ENCODE results near the gene TFF1.

The TFF1 gene

DNA sequence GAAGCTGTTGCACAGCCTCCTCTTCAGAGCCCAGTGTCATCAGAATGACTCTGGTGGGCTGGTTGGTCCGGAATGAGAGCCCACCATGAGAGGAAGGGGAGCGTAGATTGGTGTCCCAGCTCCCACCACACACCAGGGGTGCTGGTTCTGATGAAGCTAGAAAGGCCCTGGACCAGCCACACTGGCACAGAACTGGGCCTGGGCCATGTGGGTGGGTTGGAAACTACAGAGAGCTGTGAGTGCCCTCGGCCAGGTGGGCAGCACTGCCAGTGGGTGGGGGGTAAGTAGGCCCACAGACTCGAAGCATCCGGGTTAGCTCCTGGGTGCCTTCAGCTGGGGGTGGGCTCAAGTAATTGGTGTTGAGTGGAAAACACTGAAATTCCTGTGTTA is 11.6 kb upstream of the TFF1 start:
- no peak for DNase-seq (ENCODE audit: low spot score)
- no peak overlapping the region for H2BK120ac ChIP-seq (ENCODE audit: low read depth, low read length)
- peak overlapping the region; percentile 24 for H4K8ac ChIP-seq (ENCODE audit: low read depth, low read length)
- H3K36me3 ChIP-seq (replicated peaks in 1 of 2; ENCODE audit: control insufficient read depth in 2 of 2, insufficient read depth in 2 of 2, low read length in 2 of 2) = no peaks in the 10 kb centered on the region
- no peak overlapping the region for H2BK15ac ChIP-seq (ENCODE audit: low read length)
- H3K27ac ChIP-seq (replicated peaks; ENCODE audit: low read length) = no peak overlapping the region
- no peak overlapping the region for H3K4ac ChIP-seq (ENCODE audit: low read length)
- no peak overlapping the region for H3K4me3 ChIP-seq (ENCODE audit: low read length in 2 of 2)
- H3K27me3 ChIP-seq (ENCODE audit: control insufficient read depth in 3 of 3, insufficient read depth in 3 of 3, low read depth in 1 of 3, low read length in 3 of 3) = peaks cover 0 to 2% (median 0%) of the 10 kb centered on the region in 3 experiments
- no peak overlapping the region for H2BK12ac ChIP-seq (ENCODE audit: low read length)
- no peak overlapping the region for H2BK5ac ChIP-seq (ENCODE audit: low read length)
- H3K9me3 ChIP-seq (replicated peaks in 1 of 2; ENCODE audit: control insufficient read depth in 2 of 2, insufficient read depth in 1 of 2, low read depth in 1 of 2, low read length in 2 of 2) = no peaks in the 10 kb centered on the region
- no peak overlapping the region for H4K91ac ChIP-seq (ENCODE audit: low read depth, low read length, poor library complexity)
- WGBS, 2 donors (ENCODE audit: extremely low coverage in 2 of 2, insufficient read length in 2 of 2, insufficient replicate concordance in 1 of 2) = no CpG with 5 or more reads among the region's 5 CpGs
- H2AK5ac ChIP-seq (ENCODE audit: low read depth, low read length) = no peak overlapping the region
- no peaks in the 10 kb centered on the region for H3K79me1 ChIP-seq (ENCODE audit: low read depth, low read length)
- H3K18ac ChIP-seq (ENCODE audit: low read length) = no peak overlapping the region
- peaks cover 0 to 2% of the 10 kb centered on the region in 2 donors for H3K4me1 ChIP-seq (ENCODE audit: control insufficient read depth in 2 of 2, insufficient read depth in 1 of 2, low read depth in 1 of 2, low read length in 2 of 2)
- no peak overlapping the region for H3K4me2 ChIP-seq (ENCODE audit: insufficient read depth, low read length, poor library complexity, severe bottlenecking)
- no peak overlapping the region for H3K9ac ChIP-seq (ENCODE audit: low read depth, low read length, poor library complexity)
- no peak overlapping the region for H3K23ac ChIP-seq (ENCODE audit: low read depth, low read length, poor library complexity)
- H3K14ac ChIP-seq (ENCODE audit: low read length) = no peak overlapping the region
- H2AFZ ChIP-seq (ENCODE audit: low read length) = no peak overlapping the region

DNA sequence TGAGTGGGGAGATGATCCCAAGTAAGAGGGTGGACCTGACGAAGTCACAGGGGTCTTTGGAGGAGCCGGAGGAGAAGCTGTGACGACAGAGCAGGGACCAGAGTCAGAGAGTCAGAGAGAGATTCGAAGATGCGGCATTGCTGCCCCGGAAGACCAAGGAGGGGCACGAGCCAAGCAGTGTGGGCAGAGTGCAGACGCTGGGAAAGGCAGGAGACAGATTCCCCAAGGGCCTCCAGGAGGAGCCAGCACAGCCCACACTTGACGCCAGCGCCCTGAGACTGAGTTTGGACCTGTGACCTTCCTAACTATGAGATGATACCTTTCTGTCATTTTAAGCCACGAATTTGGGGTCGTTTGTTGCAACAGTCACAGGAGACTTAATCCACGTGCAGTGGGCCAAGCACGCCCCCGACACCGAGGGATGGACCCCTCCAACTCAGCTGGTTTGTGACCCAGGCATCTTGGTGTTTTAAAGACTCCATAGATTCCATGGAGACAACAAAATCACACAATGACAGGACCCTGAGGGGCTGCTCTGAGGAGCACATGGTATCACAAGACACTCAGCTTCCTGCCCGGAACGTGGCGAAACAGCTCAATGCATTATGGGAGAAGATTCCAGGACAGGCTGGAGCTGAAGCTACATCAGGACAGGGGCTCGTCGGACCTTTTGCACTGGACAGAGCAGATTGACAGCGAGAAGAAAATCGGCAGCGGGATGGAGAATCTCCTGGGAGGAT is 11.0 kb upstream of the TFF1 start:
- Histone ChIP-seq H3K9me3 (replicated peaks in 1 of 2; ENCODE audit: control insufficient read depth in 2 of 2, insufficient read depth in 1 of 2, low read depth in 1 of 2, low read length in 2 of 2) (no peaks in the 10 kb centered on the region), H3K36me3 (replicated peaks in 1 of 2; ENCODE audit: control insufficient read depth in 2 of 2, insufficient read depth in 2 of 2, low read length in 2 of 2) (no peaks in the 10 kb centered on the region), H3K9ac (ENCODE audit: low read depth, low read length, poor library complexity) (no peak overlapping the region), H2BK120ac (ENCODE audit: low read depth, low read length) (no peak overlapping the region), H2BK15ac (ENCODE audit: low read length) (no peak overlapping the region), H4K91ac (ENCODE audit: low read depth, low read length, poor library complexity) (no peak overlapping the region), H3K4ac (ENCODE audit: low read length) (no peak overlapping the region), H3K27ac (replicated peaks; ENCODE audit: low read length) (no peak overlapping the region), H3K4me1 (ENCODE audit: control insufficient read depth in 2 of 2, insufficient read depth in 1 of 2, low read depth in 1 of 2, low read length in 2 of 2) (peaks cover 0 to 2% of the 10 kb centered on the region in 2 donors), H3K23ac (ENCODE audit: low read depth, low read length, poor library complexity) (no peak overlapping the region), H2BK5ac (ENCODE audit: low read length) (no peak overlapping the region), H2BK12ac (ENCODE audit: low read length) (no peak overlapping the region), H2AK5ac (ENCODE audit: low read depth, low read length) (peak overlapping the region; percentile 27), H3K27me3 (ENCODE audit: control insufficient read depth in 3 of 3, insufficient read depth in 3 of 3, low read depth in 1 of 3, low read length in 3 of 3) (peaks cover 0 to 2% (median 0%) of the 10 kb centered on the region in 3 experiments), H3K79me1 (ENCODE audit: low read depth, low read length) (no peaks in the 10 kb centered on the region), H3K4me3 (ENCODE audit: low read length in 2 of 2) (no peak overlapping the region), H2AFZ (ENCODE audit: low read length) (no peak overlapping the region), H3K18ac (ENCODE audit: low read length) (no peak overlapping the region), H3K14ac (ENCODE audit: low read length) (no peak overlapping the region), H3K4me2 (ENCODE audit: insufficient read depth, low read length, poor library complexity, severe bottlenecking) (no peak overlapping the region), H4K8ac (ENCODE audit: low read depth, low read length) (peak overlapping the region; percentile 24)
- no peak for DNase-seq (ENCODE audit: low spot score)
- no CpG with 5 or more reads among the region's 24 CpGs for WGBS, 2 donors (ENCODE audit: extremely low coverage in 2 of 2, insufficient read length in 2 of 2, insufficient replicate concordance in 1 of 2)

DNA sequence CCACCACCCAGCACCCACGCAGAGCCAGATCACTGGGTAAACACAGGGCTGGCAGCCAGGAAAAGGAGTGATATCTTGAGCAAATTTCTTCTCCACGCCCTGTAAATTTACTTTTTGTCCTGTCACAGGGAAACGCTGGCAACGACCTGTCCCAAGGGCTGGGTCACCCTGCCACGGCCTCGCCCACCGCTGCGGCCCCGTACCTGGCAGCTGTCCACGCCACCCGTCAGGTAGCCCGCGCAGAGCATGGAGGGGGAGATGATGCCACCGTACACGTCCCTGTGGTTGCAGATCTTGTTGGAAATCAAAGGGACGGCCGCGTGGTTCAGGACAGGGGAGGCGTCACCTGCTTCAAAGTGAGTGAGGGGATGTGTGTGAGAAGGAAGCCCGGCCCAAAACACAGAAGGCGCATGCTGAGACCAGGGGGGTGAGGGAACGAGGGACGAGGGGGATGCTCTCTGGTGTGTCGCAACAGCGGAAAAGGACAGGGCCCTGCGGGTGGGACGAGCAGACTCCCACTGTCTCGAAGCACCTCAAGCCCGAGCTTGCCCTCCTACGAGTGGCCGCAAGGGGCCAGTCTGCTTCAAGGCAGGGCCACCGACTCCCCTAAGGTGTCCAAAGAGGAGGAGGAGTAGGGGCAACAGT is 10.1 kb upstream of the TFF1 start:
- H2AFZ ChIP-seq (ENCODE audit: low read length) = no peak overlapping the region
- peak overlapping the region; percentile 7 for H2BK15ac ChIP-seq (ENCODE audit: low read length)
- no peak overlapping the region for H3K4me3 ChIP-seq (ENCODE audit: low read length in 2 of 2)
- peaks cover 0 to 2% (median 0%) of the 10 kb centered on the region in 3 experiments for H3K27me3 ChIP-seq (ENCODE audit: control insufficient read depth in 3 of 3, insufficient read depth in 3 of 3, low read depth in 1 of 3, low read length in 3 of 3)
- no CpG with 5 or more reads among the region's 32 CpGs for WGBS, 2 donors (ENCODE audit: extremely low coverage in 2 of 2, insufficient read length in 2 of 2, insufficient replicate concordance in 1 of 2)
- H4K8ac ChIP-seq (ENCODE audit: low read depth, low read length) = no peak overlapping the region
- peaks cover 0 to 2% of the 10 kb centered on the region in 2 donors for H3K4me1 ChIP-seq (ENCODE audit: control insufficient read depth in 2 of 2, insufficient read depth in 1 of 2, low read depth in 1 of 2, low read length in 2 of 2)
- no peak overlapping the region for H3K4me2 ChIP-seq (ENCODE audit: insufficient read depth, low read length, poor library complexity, severe bottlenecking)
- H4K91ac ChIP-seq (ENCODE audit: low read depth, low read length, poor library complexity) = no peak overlapping the region
- H3K18ac ChIP-seq (ENCODE audit: low read length) = peak overlapping the region; percentile 88
- no peak for DNase-seq (ENCODE audit: low spot score)
- no peak overlapping the region for H2BK5ac ChIP-seq (ENCODE audit: low read length)
- H3K23ac ChIP-seq (ENCODE audit: low read depth, low read length, poor library complexity) = peak overlapping the region; percentile 77
- no peaks in the 10 kb centered on the region for H3K79me1 ChIP-seq (ENCODE audit: low read depth, low read length)
- H3K36me3 ChIP-seq (replicated peaks in 1 of 2; ENCODE audit: control insufficient read depth in 2 of 2, insufficient read depth in 2 of 2, low read length in 2 of 2) = no peaks in the 10 kb centered on the region
- no peak overlapping the region for H3K14ac ChIP-seq (ENCODE audit: low read length)
- peak overlapping the region; percentile 60 for H2BK12ac ChIP-seq (ENCODE audit: low read length)
- H2AK5ac ChIP-seq (ENCODE audit: low read depth, low read length) = peak overlapping the region; percentile 79
- H3K9ac ChIP-seq (ENCODE audit: low read depth, low read length, poor library complexity) = no peak overlapping the region
- H3K4ac ChIP-seq (ENCODE audit: low read length) = peak overlapping the region; percentile 18
- no peak overlapping the region for H3K27ac ChIP-seq (replicated peaks; ENCODE audit: low read length)
- H2BK120ac ChIP-seq (ENCODE audit: low read depth, low read length) = peak overlapping the region; percentile 28
- H3K9me3 ChIP-seq (replicated peaks in 1 of 2; ENCODE audit: control insufficient read depth in 2 of 2, insufficient read depth in 1 of 2, low read depth in 1 of 2, low read length in 2 of 2) = no peaks in the 10 kb centered on the region

GRCh38 chr21:42375966-42376337 is 9.6 kb upstream of the TFF1 start:
- Histone ChIP-seq H2BK120ac (ENCODE audit: low read depth, low read length) (peak overlapping the region; percentile 28), H3K23ac (ENCODE audit: low read depth, low read length, poor library complexity) (peak overlapping the region; percentile 77), H3K4me1 (ENCODE audit: control insufficient read depth in 2 of 2, insufficient read depth in 1 of 2, low read depth in 1 of 2, low read length in 2 of 2) (peaks cover 0 to 2% of the 10 kb centered on the region in 2 donors), H3K4me3 (ENCODE audit: low read length in 2 of 2) (no peak overlapping the region), H4K8ac (ENCODE audit: low read depth, low read length) (no peak overlapping the region), H3K9ac (ENCODE audit: low read depth, low read length, poor library complexity) (no peak overlapping the region), H3K27me3 (ENCODE audit: control insufficient read depth in 3 of 3, insufficient read depth in 3 of 3, low read depth in 1 of 3, low read length in 3 of 3) (peaks cover 0 to 2% (median 0%) of the 10 kb centered on the region in 3 experiments), H4K91ac (ENCODE audit: low read depth, low read length, poor library complexity) (no peak overlapping the region), H3K18ac (ENCODE audit: low read length) (peak overlapping the region; percentile 19), H2AFZ (ENCODE audit: low read length) (no peak overlapping the region), H2BK12ac (ENCODE audit: low read length) (no peak overlapping the region), H2BK5ac (ENCODE audit: low read length) (no peak overlapping the region), H3K4me2 (ENCODE audit: insufficient read depth, low read length, poor library complexity, severe bottlenecking) (no peak overlapping the region), H2BK15ac (ENCODE audit: low read length) (peak overlapping the region; percentile 7), H3K27ac (replicated peaks; ENCODE audit: low read length) (no peak overlapping the region), H3K36me3 (replicated peaks in 1 of 2; ENCODE audit: control insufficient read depth in 2 of 2, insufficient read depth in 2 of 2, low read length in 2 of 2) (no peaks in the 10 kb centered on the region), H3K9me3 (replicated peaks in 1 of 2; ENCODE audit: control insufficient read depth in 2 of 2, insufficient read depth in 1 of 2, low read depth in 1 of 2, low read length in 2 of 2) (no peaks in the 10 kb centered on the region), H2AK5ac (ENCODE audit: low read depth, low read length) (peak overlapping the region; percentile 79), H3K4ac (ENCODE audit: low read length) (no peak overlapping the region), H3K79me1 (ENCODE audit: low read depth, low read length) (no peaks in the 10 kb centered on the region), H3K14ac (ENCODE audit: low read length) (no peak overlapping the region)
- no peak for DNase-seq (ENCODE audit: low spot score)
- WGBS, 2 donors (ENCODE audit: extremely low coverage in 2 of 2, insufficient read length in 2 of 2, insufficient replicate concordance in 1 of 2) = no CpG with 5 or more reads among the region's 3 CpGs
